Activated CD4-positive, alpha-beta T cell treated with anti-CD3 and anti-CD28 coated beads, Interleukin-2, amount 50 U/mL, for 48 hours (primary cell): ENCODE results near the gene CAV3.

Experiments
- DNase-seq, 2 experiments: peaks; one replicate each; pipeline ENCODE4 v3.0.0-alpha.2; 2020

The CAV3 gene

GRCh38 chr3:8762607-8763377 lies 29.2 kb downstream of the CAV3 start:
- DNase-seq, result no peak

- DNase-seq, result no peak
These were observed 30.9 kb downstream of the CAV3 start for GRCh38 chr3:8764528-8764927.

- DNase-seq, result no peak
These were observed 31.9 kb downstream of the CAV3 start for GRCh38 chr3:8765528-8765927.

GRCh38 chr3:8766148-8766547 lies 32.5 kb downstream of the CAV3 start:
- DNase-seq, result no peak

- DNase-seq, result no peak
These were observed 33.7 kb downstream of the CAV3 start for GRCh38 chr3:8767256-8767666.

GRCh38 chr3:8767667-8768363 lies 34.2 kb downstream of the CAV3 start:
- DNase-seq, result peak; percentile 16 to 23

- DNase-seq, result peak; percentile 1 to 7
These were observed 34.9 kb downstream of the CAV3 start for GRCh38 chr3:8768364-8769087.

- DNase-seq, result peak; percentile 65 to 69
These were observed 35.7 kb downstream of the CAV3 start, which contains the start of gene OXTR for GRCh38 chr3:8769088-8769822. OXTR (minus strand) TSS chr3:8769613; CDS start chr3:8768187, 1,426 bp downstream.

- DNase-seq, result no peak
These were observed 40.4 kb downstream of the CAV3 start for GRCh38 chr3:8773941-8774542.

GRCh38 chr3:8775181-8775580 lies 41.6 kb downstream of the CAV3 start:
- DNase-seq, result no peak

GRCh38 chr3:8775602-8776001 lies 42.0 kb downstream of the CAV3 start:
- no peak for DNase-seq

- no peak for DNase-seq
These were observed 42.8 kb downstream of the CAV3 start for GRCh38 chr3:8776406-8776805.

- DNase-seq, result no peak
These were observed 43.8 kb downstream of the CAV3 start for GRCh38 chr3:8777201-8777977.

- DNase-seq, result no peak
These were observed 44.3 kb downstream of the CAV3 start for GRCh38 chr3:8777978-8778267.

- no peak for DNase-seq
These were observed 44.9 kb downstream of the CAV3 start for GRCh38 chr3:8778475-8778874.

- DNase-seq, result no peak
These were observed 46.7 kb downstream of the CAV3 start for GRCh38 chr3:8780279-8780678.

GRCh38 chr3:8784676-8785435 lies 51.3 kb downstream of the CAV3 start:
- DNase-seq, result no peak

GRCh38 chr3:8790529-8790928 lies 56.9 kb downstream of the CAV3 start:
- DNase-seq, result no peak

GRCh38 chr3:8793242-8793641 lies 59.6 kb downstream of the CAV3 start:
- DNase-seq, result no peak

- no peak for DNase-seq
These were observed 60.6 kb downstream of the CAV3 start for GRCh38 chr3:8794247-8794646.
